22Rv1 (cell line): Measurements from ENCODE around the gene AMOTL2.

Source experiments
- ZFX ChIP-seq: fragments of 450-650 bp; IDR thresholded peaks from 2 replicates; pipeline ENCODE4 v1.6.1; 2017; ENCODE audit warnings: antibody characterized with exemption, borderline replicate concordance
- TF ChIP-seq, protein P1 (sequence below): fragments of 450-650 bp; IDR thresholded peaks from 2 replicates; pipeline ENCODE4 v1.5.1; 2017; ENCODE audit warnings: mild to moderate bottlenecking

DNA sequence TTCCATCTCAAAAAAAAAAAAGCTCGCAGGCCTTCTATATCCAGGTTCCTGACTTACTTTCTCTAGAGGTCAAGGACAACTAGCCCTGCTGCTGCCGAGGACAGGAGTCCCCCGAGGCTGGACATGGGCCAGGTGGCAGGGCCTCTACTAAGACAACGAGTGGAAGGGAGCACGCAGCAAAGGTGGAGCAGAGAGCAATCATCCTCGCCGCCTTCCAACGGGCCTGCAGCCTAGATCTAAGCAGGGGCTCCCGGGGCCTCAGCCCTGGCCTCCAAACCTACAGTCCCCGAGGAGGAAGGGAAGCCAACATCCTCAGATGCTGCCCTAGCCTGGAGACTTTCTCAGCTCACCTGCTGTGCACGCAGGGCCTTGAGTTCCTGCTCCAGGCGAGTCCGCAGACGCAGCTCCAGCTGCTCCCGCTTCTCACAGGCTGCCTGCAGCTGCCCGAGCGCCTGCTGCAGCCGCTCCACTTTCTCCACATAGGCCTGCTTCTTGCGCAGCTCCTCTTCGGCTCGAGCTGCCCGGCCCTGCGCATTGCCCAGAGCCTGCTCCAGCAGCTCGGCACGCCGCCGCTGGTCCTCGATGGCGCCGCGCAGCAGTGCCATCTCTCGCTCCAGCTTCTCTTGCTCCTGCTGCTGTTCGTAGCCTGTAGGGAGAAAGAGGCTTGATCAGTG, 12.9 kb downstream of the AMOTL2 start:
- TF ChIP-seq, protein P1, sequence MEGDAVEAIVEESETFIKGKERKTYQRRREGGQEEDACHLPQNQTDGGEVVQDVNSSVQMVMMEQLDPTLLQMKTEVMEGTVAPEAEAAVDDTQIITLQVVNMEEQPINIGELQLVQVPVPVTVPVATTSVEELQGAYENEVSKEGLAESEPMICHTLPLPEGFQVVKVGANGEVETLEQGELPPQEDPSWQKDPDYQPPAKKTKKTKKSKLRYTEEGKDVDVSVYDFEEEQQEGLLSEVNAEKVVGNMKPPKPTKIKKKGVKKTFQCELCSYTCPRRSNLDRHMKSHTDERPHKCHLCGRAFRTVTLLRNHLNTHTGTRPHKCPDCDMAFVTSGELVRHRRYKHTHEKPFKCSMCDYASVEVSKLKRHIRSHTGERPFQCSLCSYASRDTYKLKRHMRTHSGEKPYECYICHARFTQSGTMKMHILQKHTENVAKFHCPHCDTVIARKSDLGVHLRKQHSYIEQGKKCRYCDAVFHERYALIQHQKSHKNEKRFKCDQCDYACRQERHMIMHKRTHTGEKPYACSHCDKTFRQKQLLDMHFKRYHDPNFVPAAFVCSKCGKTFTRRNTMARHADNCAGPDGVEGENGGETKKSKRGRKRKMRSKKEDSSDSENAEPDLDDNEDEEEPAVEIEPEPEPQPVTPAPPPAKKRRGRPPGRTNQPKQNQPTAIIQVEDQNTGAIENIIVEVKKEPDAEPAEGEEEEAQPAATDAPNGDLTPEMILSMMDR: no peak
- no peak for TF ChIP-seq ZFX
